Right lobe of liver (tissue), 4 donors: ENCODE measurements around the gene ABHD11.

ENCODE experiments used
- POLR2A ChIP-seq: fragments of 450-650 bp; IDR thresholded peaks from one replicate; pipeline ENCODE4 v1.6.1; 2017; ENCODE audit warnings: antibody characterized with exemption, mild to moderate bottlenecking
- TF ChIP-seq, protein P1 (sequence below), 4 donors: fragments of 200-600 bp in 3 of 4; fragments of 450-650 bp in 1 of 4; IDR thresholded peaks; one replicate each; pipeline versions ENCODE4 v1.5.1 to v1.8.0; 2016 to 2022; ENCODE audit warnings: antibody characterized with exemption in 4 of 4, mild to moderate bottlenecking in 2 of 4
- donor health status: DM: no; HTN: no; CAD: no.
- donor health status: DM: no; HTN: no; CAD: no.
- donor health status: DM: no; HTN: yes; CAD: no.

DNA sequence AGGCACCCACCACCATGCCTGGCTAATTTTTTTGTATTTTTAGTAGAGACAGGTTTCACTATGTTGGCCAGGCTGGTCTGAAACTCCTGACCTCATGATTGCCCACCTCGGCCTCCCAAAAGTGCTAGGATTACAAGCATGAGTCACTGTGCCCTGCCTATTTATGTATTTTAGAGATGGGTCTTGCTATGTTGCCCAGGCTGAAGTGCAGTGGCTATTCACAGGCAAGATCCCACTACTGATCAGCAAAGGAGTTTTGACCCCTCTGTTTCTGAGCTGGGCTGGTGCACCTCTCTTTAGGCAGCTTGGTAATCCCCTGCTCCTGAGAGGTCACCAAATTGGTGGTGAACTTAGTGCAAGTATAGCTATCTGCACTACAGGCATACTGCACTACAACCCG lies 6.2 kb downstream of the ABHD11 start:
- TF ChIP-seq, protein P1, sequence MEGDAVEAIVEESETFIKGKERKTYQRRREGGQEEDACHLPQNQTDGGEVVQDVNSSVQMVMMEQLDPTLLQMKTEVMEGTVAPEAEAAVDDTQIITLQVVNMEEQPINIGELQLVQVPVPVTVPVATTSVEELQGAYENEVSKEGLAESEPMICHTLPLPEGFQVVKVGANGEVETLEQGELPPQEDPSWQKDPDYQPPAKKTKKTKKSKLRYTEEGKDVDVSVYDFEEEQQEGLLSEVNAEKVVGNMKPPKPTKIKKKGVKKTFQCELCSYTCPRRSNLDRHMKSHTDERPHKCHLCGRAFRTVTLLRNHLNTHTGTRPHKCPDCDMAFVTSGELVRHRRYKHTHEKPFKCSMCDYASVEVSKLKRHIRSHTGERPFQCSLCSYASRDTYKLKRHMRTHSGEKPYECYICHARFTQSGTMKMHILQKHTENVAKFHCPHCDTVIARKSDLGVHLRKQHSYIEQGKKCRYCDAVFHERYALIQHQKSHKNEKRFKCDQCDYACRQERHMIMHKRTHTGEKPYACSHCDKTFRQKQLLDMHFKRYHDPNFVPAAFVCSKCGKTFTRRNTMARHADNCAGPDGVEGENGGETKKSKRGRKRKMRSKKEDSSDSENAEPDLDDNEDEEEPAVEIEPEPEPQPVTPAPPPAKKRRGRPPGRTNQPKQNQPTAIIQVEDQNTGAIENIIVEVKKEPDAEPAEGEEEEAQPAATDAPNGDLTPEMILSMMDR (IDR thresholded peaks at IDR 0.05): no peak
- TF ChIP-seq POLR2A: no peak
